H9 (cell line): Measurements from ENCODE around the gene CCL13. TPM values are rescaled to one million over a fixed set of nuclear protein-coding genes. Genes with fewer than 3 reads are reported as not detected.

Experiments used
- DNase-seq: peaks from one replicate; pipeline ENCODE4 v3.0.0-alpha.2; 2017
- H2AFZ ChIP-seq: one replicate; pipeline ENCODE4 v1.6.1; 2013; ENCODE audit warnings: mild to moderate bottlenecking, low read length, control low read depth, moderate library complexity
- H2AK5ac ChIP-seq: 2 replicates; pipeline ENCODE4 v1.6.1; 2013; ENCODE audit warnings: low read length, control low read depth, mixed read lengths; ENCODE audit not compliant: insufficient read length
- H2BK120ac ChIP-seq: one replicate; pipeline ENCODE4 v1.6.1; 2013; ENCODE audit warnings: low read depth, mild to moderate bottlenecking, low read length, control low read depth, inconsistent platforms; ENCODE audit not compliant: poor library complexity, severe bottlenecking
- H2BK12ac ChIP-seq: 2 replicates; pipeline ENCODE4 v1.6.1; 2013; ENCODE audit warnings: low read length, control low read depth, mixed read lengths, low read depth; ENCODE audit not compliant: insufficient read length
- H2BK15ac ChIP-seq: 2 replicates; pipeline ENCODE4 v1.6.1; 2013; ENCODE audit warnings: low read depth, low read length, control low read depth
- H2BK20ac ChIP-seq: one replicate; pipeline ENCODE4 v1.6.1; 2013; ENCODE audit warnings: low read depth, mild to moderate bottlenecking, low read length, control low read depth, inconsistent platforms; ENCODE audit not compliant: poor library complexity, severe bottlenecking
- H2BK5ac ChIP-seq: 2 replicates; pipeline ENCODE4 v1.6.1; 2013; ENCODE audit warnings: low read length, control low read depth, mixed read lengths; ENCODE audit not compliant: insufficient read length
- H3K14ac ChIP-seq: 2 replicates; pipeline ENCODE4 v1.6.1; 2013; ENCODE audit warnings: low read length, control low read depth; ENCODE audit not compliant: insufficient read depth
- H3K18ac ChIP-seq: 2 replicates; pipeline ENCODE4 v1.6.1; 2013; ENCODE audit warnings: low read depth, mild to moderate bottlenecking, mixed read lengths, low read length, control low read depth; ENCODE audit not compliant: insufficient read length
- H3K23ac ChIP-seq: 2 replicates; pipeline ENCODE4 v1.6.1; 2013; ENCODE audit warnings: low read length, control low read depth, mixed read lengths, low read depth; ENCODE audit not compliant: insufficient read length
- H3K23me2 ChIP-seq: 2 replicates; pipeline ENCODE4 v1.6.1; 2013; ENCODE audit warnings: low read depth, mild to moderate bottlenecking, mixed read lengths, low read length, control low read depth; ENCODE audit not compliant: insufficient read length, poor library complexity, severe bottlenecking
- H3K27ac ChIP-seq: 2 replicates; pipeline ENCODE4 v1.5.1; 2013; ENCODE audit warnings: low read length, control low read depth, mixed read lengths, low read depth; ENCODE audit not compliant: insufficient read length
- H3K27me3 ChIP-seq: 2 replicates; pipeline ENCODE4 v1.6.1; 2013; ENCODE audit warnings: low read length, control low read depth, inconsistent platforms; ENCODE audit not compliant: insufficient read depth
- H3K4ac ChIP-seq: 2 replicates; pipeline ENCODE4 v1.6.1; 2013; ENCODE audit warnings: low read depth, mild to moderate bottlenecking, control low read depth, inconsistent platforms, low read length, moderate library complexity
- H3K4me1 ChIP-seq: 2 replicates; pipeline ENCODE4 v1.6.1; 2013; ENCODE audit warnings: low read length, control low read depth, inconsistent platforms; ENCODE audit not compliant: insufficient read depth
- H3K4me2 ChIP-seq: 2 replicates; pipeline ENCODE4 v1.6.1; 2013; ENCODE audit warnings: low read length, control low read depth, mixed read lengths; ENCODE audit not compliant: insufficient read length, insufficient read depth
- H3K56ac ChIP-seq: 2 replicates; pipeline ENCODE4 v1.6.1; 2013; ENCODE audit warnings: low read depth, mild to moderate bottlenecking, mixed read lengths, low read length, control low read depth; ENCODE audit not compliant: insufficient read length
- H3K79me1 ChIP-seq: 2 replicates; pipeline ENCODE4 v1.6.1; 2013; ENCODE audit warnings: low read depth, mild to moderate bottlenecking, moderate library complexity, low read length, control low read depth, inconsistent platforms; ENCODE audit not compliant: insufficient read depth, poor library complexity, severe bottlenecking
- H3K79me2 ChIP-seq: 2 replicates; pipeline ENCODE4 v1.6.1; 2013; ENCODE audit warnings: low read length, control low read depth, inconsistent platforms; ENCODE audit not compliant: insufficient read depth
- H3K9ac ChIP-seq: 2 replicates; pipeline ENCODE4 v1.6.1; 2013; ENCODE audit warnings: low read length, control low read depth, mixed read lengths; ENCODE audit not compliant: insufficient read length; ENCODE audit errors: extremely low read depth
- H3K9me3 ChIP-seq: one replicate; pipeline ENCODE4 v1.6.1; 2013; ENCODE audit warnings: low read depth, low read length, inconsistent platforms; ENCODE audit not compliant: control insufficient read depth
- H3T11ph ChIP-seq: one replicate; pipeline ENCODE4 v1.6.1; 2013; ENCODE audit warnings: mild to moderate bottlenecking, low read length, control low read depth, inconsistent platforms
- H4K20me1 ChIP-seq: one replicate; pipeline ENCODE4 v1.6.1; 2013; ENCODE audit not compliant: control insufficient read depth, insufficient read length, insufficient read depth
- H4K5ac ChIP-seq: 2 replicates; pipeline ENCODE4 v1.6.1; 2013; ENCODE audit warnings: low read depth, mild to moderate bottlenecking, mixed read lengths, low read length, control low read depth; ENCODE audit not compliant: insufficient read length
- H4K8ac ChIP-seq: replicated peaks from 2 replicates; pipeline ENCODE4 v1.6.1; 2013; ENCODE audit warnings: low read length, control low read depth, mixed read lengths, low read depth; ENCODE audit not compliant: insufficient read length
- H4K91ac ChIP-seq: 2 replicates; pipeline ENCODE4 v1.6.1; 2013; ENCODE audit warnings: low read depth, mild to moderate bottlenecking, moderate library complexity, mixed read lengths, low read length, control low read depth; ENCODE audit not compliant: insufficient read length
- H3K27ac Mint-ChIP-seq, 3 experiments: 2 replicates in 2 of 3; 3 replicates in 1 of 3; pipeline ENCODE4 v1.8.0; 2020 to 2021; ENCODE audit warnings: mixed read lengths in 3 of 3, mild to moderate bottlenecking in 1 of 3, moderate library complexity in 1 of 3
- H3K27me3 Mint-ChIP-seq: 2 replicates; pipeline ENCODE4 v1.8.0; 2021; ENCODE audit warnings: low read depth, mild to moderate bottlenecking, moderate library complexity, mixed read lengths
- H3K36me3 Mint-ChIP-seq, 3 experiments: 2 replicates in 2 of 3; 3 replicates in 1 of 3; pipeline ENCODE4 v1.8.0; 2020 to 2021; ENCODE audit warnings: low read depth in 3 of 3, mixed read lengths in 3 of 3; ENCODE audit not compliant: insufficient read depth in 1 of 3
- H3K4me1 Mint-ChIP-seq, 2 experiments: 2 replicates each; pipeline ENCODE4 v1.8.0; 2020; ENCODE audit warnings: mixed read lengths in 2 of 2
- H3K4me3 Mint-ChIP-seq, 2 experiments: 2 replicates in 1 of 2; 3 replicates in 1 of 2; pipeline ENCODE4 v1.8.0; 2020 to 2021; ENCODE audit warnings: mild to moderate bottlenecking in 2 of 2, mixed read lengths in 2 of 2, moderate library complexity in 1 of 2
- H3K9me3 Mint-ChIP-seq, 2 experiments: 2 replicates in 1 of 2; 3 replicates in 1 of 2; pipeline ENCODE4 v1.8.0; 2020; ENCODE audit warnings: mild to moderate bottlenecking in 2 of 2, mixed read lengths in 2 of 2, moderate library complexity in 1 of 2
- CTCF ChIP-seq: fragments of 200-600 bp; sonication (generic); conservative IDR thresholded peaks from 3 replicates; pipeline ENCODE4 v1.8.0; 2021; ENCODE audit warnings: antibody characterized with exemption, mild to moderate bottlenecking
- WGBS: extraction: QIAGEN DNeasy Blood & Tissue Kit; methylation state at CpG from one replicate; pipeline ENCODE4 v1.1.7; 2013; ENCODE audit warnings: missing lambda C conversion rate, low lambda C conversion rate, mixed read lengths; ENCODE audit not compliant: insufficient read length; ENCODE audit errors: extremely low coverage; 5-methylcytosine and 5-hydroxymethylcytosine counted together
- total RNA-seq: library from RNA; stranded (reverse); gene quantifications from 2 replicates; pipeline ENCODE4 v1.2.1, GENCODE V29; 2021

The CCL13 gene
- total RNA-seq, 1 experiment from 2014 or later: not detected

DNA sequence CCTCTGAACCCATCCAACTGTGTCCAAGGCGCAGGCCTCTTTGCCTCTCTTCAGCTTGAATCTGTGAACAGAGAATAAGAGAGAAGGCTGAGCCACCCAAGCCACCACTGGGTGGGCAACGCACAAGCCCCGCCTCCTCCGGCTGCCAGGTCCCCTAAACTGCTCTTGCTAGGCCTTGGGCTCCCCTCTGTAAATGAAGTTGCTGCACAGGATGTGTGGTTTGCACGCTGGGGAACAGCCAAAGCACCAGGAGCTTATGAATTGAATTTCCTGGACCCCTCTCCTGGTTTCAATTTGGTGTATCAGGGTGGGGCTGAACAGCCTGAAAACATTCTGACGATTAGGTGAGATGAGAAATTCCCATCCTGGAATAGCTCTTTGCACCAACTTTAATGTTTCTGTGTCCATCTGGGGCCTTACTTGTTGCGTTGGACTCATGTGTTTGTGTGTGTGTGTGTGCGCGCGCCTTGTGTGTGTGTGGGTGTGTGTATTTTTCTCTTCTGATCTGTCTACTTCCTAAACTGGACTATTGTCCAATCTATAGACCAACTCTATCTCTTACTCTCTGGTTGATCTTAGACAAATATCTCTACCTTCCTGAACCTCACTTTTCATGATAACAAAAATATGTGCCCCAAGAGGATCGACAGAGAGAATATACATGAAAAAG lies 4.5 kb downstream of the CCL13 start:
- H3K4ac ChIP-seq: no peak overlapping the region
- H3K56ac ChIP-seq: no peak overlapping the region
- H3K27me3 Mint-ChIP-seq: peaks cover 26% of the 10 kb centered on the region
- no peaks in the 10 kb centered on the region for H3K36me3 Mint-ChIP-seq
- no peak for DNase-seq
- H3K4me1 Mint-ChIP-seq: peaks cover 3 to 7% of the 10 kb centered on the region in 2 experiments; a peak in 3 of 4 replicates
- H2BK20ac ChIP-seq: no peak overlapping the region
- no peak overlapping the region for H3K27ac Mint-ChIP-seq
- no peak overlapping the region for H3K4me3 Mint-ChIP-seq
- no peaks in the 10 kb centered on the region; a peak in 1 of 5 replicates for H3K9me3 Mint-ChIP-seq
- no peak overlapping the region for H2AFZ ChIP-seq
- no peak overlapping the region for H3K9ac ChIP-seq
- no peaks in the 10 kb centered on the region for H3K4me1 ChIP-seq
- no peaks in the 10 kb centered on the region for H3K23me2 ChIP-seq
- no peak overlapping the region for H2BK120ac ChIP-seq
- H4K5ac ChIP-seq: no peak overlapping the region
- H3K79me2 ChIP-seq: no peaks in the 10 kb centered on the region
- no peak overlapping the region for H3K23ac ChIP-seq
- H2BK15ac ChIP-seq: no peak overlapping the region
- WGBS: no CpG with 5 or more reads among the region's 11 CpGs
- H3K18ac ChIP-seq: no peak overlapping the region
- no peak overlapping the region for H4K91ac ChIP-seq
- no peak overlapping the region for H3K4me2 ChIP-seq
- H4K20me1 ChIP-seq: no peaks in the 10 kb centered on the region
- TF ChIP-seq CTCF: no peak
- H2BK12ac ChIP-seq: no peak overlapping the region
- H3K79me1 ChIP-seq: no peaks in the 10 kb centered on the region
- no peak overlapping the region for H2BK5ac ChIP-seq
- H3K27me3 ChIP-seq: no peaks in the 10 kb centered on the region
- H2AK5ac ChIP-seq: no peak overlapping the region
- H4K8ac ChIP-seq: no peak overlapping the region
- H3T11ph ChIP-seq: no peak overlapping the region
- no peak overlapping the region for H3K27ac ChIP-seq
- H3K9me3 ChIP-seq: no peaks in the 10 kb centered on the region
- no peak overlapping the region for H3K14ac ChIP-seq
